IPS DF 19.7 (cell line): Measurements from ENCODE around the gene SFMBT2.
"Not testable (repeated sequence)": the region's sequence is repeated elsewhere in the genome, so short reads cannot be mapped to it uniquely, and the experiment has no call there.

ENCODE experiments used
- DNase-seq: peaks from one replicate; pipeline ENCODE4 v3.0.0-alpha.2; 2013; ENCODE audit warnings: low read depth, low spot score

The SFMBT2 gene

DNA sequence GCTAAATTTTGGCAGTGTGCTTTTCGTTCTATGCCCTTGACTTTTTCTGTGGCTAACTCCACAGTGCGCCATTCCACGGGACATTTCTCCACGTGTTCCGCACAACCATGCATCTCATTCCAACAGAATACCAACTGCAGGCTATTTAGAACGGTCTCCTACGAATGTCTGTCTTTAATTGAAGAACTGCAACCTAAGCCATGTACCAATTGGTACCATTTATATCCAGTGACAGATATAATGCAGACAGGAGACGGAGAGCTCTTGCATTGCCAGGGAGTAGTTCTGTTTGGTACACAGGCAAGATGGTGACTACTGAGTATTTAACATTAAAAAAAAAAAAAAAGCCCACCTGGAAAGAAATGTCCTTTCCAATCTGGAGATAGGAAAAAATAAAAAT is 9.1 kb downstream of the SFMBT2 start:
- no peak for DNase-seq

DNA sequence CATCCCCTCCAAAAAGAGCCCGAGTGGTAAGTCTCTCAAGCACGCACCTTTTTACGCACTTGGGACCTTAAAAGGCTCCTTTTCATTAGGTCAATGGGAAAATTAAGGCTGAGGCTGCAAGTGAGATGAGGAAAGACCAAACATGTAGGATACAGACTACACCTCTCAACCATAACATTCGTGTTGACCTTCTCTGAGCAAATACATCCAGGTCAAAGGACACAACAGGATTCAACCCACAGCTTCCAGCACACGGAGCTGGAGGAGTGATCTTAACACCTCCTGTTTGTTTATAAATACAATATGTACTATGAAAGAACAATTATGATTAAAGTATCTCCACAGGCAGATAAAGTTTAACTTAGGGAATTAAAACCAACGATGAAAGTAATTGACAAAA is 9.7 kb downstream of the SFMBT2 start:
- no peak for DNase-seq

DNA sequence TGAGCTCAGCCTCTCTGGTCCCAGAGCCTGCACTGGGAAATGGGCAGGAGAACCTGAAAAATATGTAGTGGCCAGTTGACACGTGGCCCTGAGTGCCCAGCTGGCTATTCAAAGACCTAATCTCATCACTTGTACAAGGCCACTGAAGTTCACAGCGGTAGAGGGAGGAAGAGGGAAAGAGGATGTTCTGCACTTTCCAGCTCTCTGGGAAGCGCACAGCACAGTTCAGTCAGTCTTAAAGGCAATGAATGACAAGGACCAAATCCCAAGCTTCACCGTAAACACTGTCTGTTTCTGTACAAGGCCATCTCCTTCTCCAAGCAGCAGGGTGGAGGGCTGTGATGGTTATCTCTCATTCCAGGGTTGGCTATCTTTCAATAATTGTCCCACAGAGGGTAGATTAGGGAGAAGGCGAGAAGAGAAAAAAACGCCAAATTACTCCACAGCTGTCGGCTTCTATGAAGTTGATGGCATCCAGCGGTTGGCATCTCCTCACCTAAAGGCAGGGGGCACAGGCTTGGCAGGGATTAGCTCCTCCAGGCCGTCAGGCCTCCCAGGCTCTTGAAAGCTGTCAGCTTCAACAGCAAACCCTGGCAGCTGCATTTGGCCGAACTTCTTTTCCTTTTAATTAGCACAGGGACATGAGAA is 10.6 kb downstream of the SFMBT2 start:
- DNase-seq = no peak

DNA sequence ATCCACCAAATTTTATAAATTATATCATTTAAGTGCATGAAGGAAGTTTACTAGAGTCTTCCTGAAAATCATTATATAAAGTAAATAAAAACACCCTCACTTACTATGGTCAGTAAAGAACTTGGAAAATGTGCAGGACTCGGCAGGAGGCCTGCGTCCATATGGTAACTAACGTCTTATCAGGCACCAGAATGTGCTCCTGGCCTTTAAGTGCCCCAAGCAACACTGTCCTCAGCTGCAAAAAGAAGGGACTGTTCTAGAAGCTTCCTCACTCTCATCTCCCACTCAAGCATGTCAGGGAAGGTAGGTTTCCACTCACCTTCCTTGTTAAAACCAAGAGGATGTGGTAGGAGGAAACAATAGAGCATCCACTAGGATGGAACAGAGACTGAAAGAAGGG is 11.3 kb downstream of the SFMBT2 start:
- no peak for DNase-seq

DNA sequence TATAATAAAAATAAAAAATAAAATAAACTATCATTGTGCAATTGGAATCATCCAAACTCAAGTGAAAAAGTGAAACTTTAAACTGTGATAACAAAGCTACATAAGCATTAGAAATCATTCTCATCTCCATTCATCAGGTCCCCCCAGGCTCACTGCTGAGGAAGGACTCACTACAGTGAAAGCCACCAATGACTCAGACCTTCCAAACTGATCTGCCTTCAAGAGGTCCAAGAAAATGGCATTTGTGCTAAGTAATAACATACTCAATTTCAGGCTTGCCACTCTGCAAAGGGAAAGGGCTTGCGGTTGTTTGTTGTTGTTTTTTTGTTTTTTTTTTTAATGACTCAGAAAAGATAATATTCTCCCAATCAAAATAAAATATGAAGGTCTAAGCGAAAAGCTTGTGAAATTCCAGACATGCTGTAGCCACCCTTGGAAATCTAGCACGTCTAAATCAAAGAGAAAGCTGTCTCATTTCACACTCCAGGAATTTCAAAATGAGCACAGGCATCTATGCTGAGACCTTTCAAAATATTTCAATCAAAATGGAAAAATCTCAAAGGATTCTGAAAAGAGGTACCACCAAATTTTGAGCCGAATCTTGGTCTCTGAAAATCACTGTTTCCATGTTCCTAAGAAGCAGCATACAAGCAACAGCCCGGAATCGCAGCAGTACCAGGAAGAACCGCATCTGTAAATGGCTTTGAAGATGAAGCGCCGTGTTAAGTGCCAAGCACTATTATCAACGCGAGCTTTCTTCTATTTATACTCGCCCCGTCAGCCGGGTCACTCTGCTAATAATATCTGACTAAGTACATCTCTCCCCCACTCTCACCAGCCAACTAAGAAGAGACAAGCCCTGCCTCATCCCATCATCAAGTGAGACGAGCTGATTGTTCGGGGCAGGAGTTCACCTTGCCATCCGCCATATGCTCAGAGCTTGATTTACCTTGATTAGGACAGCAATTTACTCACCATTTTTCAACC is 13.5 kb downstream of the SFMBT2 start:
- no peak for DNase-seq

DNA sequence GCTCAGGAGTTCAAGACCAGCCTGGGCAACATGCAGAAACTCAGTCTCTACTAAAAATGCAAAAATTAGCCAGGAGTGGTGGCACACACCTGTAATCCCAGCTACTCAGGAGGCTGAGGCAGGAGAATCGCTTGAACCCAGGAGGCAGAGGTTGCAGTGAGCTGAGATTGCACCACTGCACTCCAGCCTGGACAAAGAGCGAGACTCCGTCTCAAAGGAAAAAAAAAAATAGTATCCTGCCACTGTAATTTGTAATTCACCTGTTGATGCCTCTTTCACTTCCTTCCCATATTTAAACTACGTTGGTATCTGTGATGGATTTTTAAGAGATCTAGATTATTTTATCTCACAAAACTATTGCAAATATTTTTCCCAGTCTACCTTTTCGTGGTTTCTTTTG is 18.5 kb downstream of the SFMBT2 start:
- not testable (repeated sequence) for DNase-seq

DNA sequence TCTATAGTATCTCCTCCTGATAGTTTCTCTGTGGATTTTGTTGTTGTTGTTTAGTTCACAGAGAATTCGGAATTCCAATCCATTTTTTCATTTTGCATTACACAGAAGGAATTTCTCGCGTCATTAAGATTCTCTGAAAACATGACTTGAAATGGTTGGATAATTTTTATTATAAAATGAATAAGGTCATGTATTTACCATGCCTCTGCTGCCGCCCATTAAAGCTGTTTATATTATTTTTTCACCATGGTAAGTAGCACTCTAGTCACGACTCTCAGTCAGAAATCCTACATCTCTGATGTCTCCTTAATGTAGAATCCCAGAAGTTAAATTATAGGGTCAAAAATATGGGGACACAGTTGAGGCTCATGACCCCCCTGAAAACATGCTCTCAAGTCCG is 19.1 kb downstream of the SFMBT2 start:
- no peak for DNase-seq

DNA sequence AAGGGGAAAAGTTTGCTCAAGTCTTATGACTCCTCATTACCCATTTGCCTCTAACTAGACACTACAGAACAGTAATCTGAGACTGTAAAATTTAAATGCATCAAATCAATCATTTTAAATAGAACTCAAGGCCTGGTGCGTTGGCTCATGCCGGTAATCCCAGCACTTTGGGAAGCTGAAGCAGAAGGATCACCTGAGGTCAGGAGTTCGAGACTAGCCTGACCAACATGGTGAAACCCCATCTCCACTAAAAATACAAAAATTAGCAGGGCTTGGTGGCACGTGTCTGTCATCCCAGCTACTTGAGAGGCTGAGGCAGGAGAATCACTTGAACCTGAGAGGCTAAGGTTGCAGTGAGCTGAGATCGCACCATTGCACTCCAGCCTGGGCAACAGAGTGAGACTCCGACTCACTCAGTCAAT is 20.1 kb downstream of the SFMBT2 start:
- DNase-seq = not testable (repeated sequence)

DNA sequence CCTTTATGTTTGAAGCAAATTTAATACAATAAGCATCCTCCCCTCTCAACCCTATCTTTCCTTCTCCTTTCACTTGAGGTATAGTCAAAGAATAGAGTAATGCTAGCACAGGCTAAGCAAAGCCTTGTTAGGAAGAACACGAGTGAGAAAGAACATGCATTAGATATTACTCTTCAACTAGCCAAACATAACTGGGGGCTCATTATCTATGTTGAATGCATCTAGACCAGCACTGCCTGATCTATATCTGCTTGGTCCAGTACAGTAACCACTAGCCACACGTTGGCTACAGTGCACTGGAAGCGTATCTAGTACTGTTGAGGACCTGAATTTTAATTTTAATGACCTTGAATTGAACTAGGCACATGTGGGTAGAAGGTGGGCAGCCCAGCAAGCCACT is 21.0 kb downstream of the SFMBT2 start:
- DNase-seq = no peak

DNA sequence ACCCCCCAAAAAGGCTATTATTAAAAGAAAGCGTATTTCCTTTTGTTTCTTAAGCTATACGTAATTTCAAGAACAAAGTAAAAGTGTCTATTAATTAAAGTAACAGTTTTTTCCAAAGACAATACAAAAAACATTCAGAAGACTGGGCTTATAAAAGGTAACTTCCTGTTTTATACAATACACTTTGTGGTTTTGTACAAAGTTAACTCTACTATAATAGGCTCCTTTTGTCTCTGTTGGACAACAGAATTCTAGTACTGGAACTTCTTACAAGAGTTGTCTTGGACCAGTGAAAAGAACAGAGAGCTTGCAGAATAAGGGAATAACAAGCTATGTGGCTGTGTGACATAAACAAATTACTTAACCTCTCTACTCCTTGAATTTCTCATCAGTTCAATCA is 21.5 kb downstream of the SFMBT2 start:
- DNase-seq = no peak

DNA sequence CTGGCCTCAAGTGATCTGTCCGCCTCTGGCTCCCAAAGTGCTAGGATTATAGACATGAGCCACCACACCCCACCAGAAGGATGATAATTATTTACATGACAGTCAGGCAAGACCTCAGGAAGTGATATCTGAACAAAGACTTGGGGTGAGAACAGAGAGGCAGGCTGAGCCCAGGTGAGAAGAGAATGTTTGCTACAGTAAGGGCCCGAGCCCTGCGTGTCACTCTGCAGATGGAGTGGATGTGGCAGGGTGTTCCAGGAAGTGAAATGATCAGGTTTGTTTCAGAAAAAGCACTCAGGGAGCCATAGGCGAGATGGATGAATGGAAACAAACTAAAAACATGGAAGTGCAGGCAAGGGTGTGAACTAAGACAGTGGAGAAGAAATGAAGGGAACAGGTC is 22.2 kb downstream of the SFMBT2 start:
- DNase-seq = no peak

DNA sequence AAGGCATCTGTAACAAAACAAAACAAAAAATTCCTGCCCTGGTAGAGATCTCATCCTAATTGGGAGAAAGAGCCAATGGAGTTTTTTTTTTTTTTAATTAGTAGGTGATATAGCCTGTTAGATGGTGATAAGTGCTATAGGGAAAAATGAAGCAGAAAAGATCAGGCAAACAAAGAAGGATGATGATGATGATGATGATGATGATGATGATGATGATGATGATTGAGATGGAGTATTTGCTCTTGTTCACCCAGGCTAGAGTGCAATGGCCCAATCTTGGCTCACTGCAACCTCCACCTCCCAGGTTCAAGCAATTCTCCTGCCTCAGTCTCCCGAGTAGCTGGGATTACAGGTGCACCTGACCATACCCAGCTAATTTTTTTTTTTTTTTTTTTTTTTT is 22.7 kb downstream of the SFMBT2 start:
- not testable (repeated sequence) for DNase-seq

DNA sequence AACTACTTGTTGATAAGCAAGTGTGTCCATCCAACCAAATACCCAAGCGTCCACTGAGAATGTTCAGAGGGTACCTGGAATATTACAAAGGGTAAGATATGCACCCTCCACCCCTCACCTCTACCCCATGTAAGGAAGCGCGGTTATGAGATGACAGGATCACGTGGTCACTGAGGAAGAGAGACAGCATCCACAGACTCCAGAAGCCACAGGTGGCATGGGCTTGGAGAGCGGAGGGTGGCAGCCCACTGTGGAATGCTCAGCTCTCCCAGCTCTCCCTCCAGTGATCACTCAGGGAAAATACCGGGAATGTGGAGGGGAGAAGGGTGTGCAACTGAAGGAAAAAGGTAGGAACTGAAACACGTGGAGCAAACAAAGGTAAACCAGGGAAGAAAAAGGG is 25.7 kb downstream of the SFMBT2 start:
- DNase-seq = no peak

DNA sequence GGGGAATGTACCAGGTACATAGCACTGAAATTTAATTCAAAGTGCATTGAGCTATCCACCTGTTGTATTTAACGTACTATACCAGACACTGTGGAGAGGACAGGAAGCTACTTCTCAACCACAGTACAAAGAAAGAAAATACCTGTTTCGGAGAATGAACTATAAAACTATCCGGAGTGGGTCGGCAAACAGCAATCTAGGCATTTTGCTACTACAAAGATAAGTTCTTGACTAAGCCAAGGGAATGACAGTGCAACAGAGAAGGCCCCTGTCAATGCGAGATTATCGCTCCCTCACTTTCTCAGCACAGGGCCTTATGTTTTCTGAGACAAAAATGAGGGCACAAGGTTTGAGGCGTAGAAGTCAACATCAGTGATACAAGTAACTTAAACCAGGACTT is 27.4 kb downstream of the SFMBT2 start:
- DNase-seq = no peak

DNA sequence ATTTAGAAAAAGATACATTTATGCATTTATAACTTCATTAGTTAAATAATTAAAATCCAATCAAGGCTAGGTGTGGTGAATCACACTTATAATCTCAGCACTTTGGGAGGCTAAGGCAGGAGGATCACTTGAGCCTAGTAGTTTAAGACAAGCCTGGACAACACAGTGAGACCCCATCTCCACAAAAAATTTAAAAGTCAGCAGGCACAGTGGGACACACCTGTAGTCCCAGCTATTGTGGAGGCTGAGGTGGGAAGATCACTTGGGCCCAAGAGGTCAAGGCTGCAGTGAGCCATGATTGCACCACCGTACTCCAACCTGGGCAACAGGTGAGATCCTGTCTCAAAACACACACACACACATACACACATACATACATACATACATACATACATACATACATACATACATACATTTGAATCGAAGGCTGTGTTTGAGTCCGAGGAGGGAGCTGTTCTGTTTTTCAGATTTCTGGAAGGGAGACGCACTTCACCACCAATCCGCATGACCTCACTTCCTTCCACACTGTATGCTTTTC is 30.1 kb downstream of the SFMBT2 start:
- no peak for DNase-seq

DNA sequence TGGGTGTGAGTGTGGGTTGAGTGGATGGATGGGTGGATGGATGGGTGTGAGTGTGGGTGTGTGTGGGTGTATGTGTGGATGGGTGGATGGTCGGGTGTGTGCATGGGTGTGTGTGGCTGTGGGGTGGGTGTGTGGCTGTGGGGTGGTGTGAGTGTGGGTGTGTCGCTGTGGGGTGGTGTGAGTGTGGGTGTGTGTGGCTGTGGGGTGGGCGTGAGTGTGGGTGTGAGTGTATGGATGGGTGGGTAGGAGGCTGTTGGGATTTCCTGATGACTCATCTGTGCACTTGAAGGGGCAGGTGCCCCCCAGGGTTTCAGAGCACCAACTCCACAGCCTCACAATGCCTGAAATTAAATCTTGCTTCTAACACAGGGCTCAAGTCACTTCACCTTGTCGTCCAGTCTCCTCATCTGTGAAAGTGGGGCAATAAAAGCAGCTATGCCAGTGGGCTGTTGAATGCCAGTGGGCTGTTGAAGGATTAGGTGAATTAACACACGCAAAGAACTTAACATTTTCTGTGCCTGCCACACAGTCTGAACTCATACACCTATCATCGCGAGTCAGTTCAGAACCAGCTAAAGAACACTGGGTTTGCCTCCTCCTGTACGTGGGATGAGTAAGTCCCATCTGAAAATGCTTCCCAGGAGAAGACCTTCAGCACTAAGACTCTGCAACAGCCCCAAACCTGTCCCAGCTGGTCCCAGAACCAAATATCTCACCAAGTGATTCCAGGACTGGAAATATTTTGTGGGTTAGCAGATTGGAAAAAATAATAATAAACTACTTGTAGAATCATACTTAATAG is 32.0 kb downstream of the SFMBT2 start:
- no peak for DNase-seq

DNA sequence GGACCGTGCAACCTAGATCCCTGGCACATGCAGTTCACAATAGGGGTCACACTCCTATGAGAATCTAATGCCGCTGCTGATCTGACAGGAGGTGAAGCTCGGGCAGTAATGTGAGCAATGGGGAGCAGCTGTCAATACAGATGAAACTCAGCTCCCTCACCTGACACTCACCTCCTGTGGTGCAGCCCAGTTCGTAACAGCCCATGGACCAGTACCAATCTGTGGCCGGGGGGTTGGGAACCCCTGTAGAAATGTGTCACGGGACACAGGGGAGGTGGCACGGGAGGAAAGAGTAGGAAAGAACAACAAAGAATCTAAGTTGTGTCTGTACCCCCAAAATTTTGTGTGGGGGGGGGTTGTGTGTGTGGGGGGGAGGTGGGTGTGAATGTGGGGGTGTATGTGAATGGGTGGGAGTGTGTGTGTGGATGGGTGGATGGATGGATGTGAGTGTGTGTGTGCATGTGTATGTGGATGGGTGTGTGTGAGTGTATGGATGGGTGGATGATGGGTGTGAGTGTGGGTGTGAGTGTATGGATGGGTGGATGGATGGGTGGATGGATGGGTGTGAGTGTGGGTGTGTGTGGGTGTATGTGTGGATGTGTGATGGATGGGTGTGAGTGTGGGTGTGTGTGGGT is 33.1 kb downstream of the SFMBT2 start:
- no peak for DNase-seq

DNA sequence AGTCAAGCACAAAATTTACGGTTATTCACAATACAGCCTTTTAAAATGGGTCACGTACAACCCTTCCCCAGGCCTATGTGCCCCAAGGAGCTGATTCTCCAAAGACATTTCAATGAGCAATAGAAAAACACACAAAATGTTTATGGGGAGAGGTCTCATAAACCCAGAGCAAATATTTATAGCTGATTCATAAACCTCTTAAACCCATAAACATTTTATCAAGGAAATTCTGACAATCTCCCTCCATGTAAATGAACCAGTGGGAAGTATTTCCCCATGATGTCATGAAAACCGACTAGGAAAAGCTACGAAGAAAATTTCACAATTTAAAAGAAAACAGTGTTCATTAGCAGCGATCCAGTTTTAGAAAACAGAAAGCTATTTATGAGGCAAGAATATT is 36.0 kb downstream of the SFMBT2 start:
- DNase-seq = no peak

DNA sequence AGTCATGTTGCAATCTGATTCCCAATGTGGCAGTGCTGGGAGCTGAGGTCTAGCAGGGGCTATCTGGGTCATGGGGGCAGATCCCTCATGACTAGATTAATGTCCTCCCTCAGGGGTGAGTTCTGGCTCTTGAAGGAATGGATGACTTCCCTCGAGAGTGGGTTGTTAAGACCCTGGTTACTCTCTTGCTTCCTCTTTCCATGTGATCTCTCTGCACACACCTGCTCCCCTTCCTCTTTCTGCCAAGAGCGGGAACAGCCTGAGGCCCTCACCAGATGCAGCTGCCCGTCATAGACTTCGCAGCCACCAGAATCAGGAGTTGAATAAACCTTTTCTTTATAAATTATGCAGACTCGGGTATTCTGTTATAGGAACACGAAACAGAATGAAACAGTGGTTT is 37.8 kb downstream of the SFMBT2 start:
- DNase-seq = no peak

DNA sequence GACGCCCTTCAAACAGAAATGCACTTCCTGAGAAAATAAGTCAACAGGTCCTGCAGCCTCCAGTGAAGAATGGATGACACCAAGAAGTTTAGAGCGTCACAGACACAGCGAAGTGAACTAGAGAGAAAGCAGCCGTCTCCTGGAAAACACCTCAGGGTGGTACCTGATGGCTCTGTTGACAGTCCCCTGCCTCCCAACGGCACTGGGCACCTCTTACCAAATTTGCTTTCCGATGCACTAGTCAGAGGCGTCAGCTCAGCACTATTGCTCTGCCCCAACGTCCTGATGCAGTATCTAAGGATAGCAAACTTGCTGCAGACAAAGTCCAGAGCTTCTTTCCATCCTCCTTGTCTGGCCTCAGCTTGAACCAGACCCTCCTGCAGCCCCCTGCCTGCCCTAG is 38.3 kb downstream of the SFMBT2 start:
- DNase-seq = no peak

DNA sequence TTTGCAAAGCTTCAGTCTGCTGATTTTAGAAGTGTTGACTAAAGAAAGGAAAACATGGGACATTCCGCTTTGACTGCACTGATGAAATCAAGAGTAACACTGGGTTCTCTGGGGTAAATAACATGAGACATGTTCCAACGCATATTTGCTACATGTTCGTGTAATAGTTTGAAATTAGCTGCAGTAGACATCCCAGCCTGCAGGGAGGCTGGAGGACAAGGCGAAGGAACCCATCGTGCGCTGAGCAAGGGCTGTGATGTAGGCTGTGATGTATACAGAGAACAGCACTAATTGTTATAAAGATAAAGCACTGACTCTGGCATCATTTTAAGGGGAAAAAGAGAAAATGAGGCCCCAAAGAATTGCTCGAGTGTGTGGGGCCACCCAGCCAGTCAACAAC is 40.3 kb downstream of the SFMBT2 start:
- DNase-seq = no peak
